ENCODE measurements around the gene GDPD3. TPM values are rescaled to one million over a fixed set of nuclear protein-coding genes. Genes with fewer than 3 reads are reported as not detected.
A peak's percentile ranks its signal among the peaks of the same experiment; 100 is the strongest.

GDPD3 gene
- total RNA-seq, 1 donor from 2014 or later: 7.7 TPM

- peaks cover 42% of the 10 kb centered on the region for H3K4me1 Mint-ChIP-seq
- H3K27ac Mint-ChIP-seq (ENCODE audit: unreplicated experiment): peak overlapping the region; percentile 95
- peak; percentile 76 for DNase-seq (ENCODE audit: low read depth, low spot score)
- H3K4me3 Mint-ChIP-seq: peak overlapping the region; percentile 84
- H3K36me3 Mint-ChIP-seq (ENCODE audit: low read depth): peaks cover 6% of the 10 kb centered on the region
- peaks cover 2% of the 10 kb centered on the region for H3K27me3 Mint-ChIP-seq (ENCODE audit: low read depth)
- H3K9me3 Mint-ChIP-seq: no peaks in the 10 kb centered on the region
- TF ChIP-seq CTCF (conservative IDR thresholded peaks at IDR 0.05): peak; percentile 64
Measured at GRCh38 chr16:30092373-30093010, 20.8 kb downstream of the GDPD3 start.

- peaks cover 38% of the 10 kb centered on the region for H3K4me1 Mint-ChIP-seq
- peaks cover 7% of the 10 kb centered on the region for H3K36me3 Mint-ChIP-seq (ENCODE audit: low read depth)
- peak within 1 kb of the TSS; percentile 84 for H3K4me3 Mint-ChIP-seq
- peak; percentile 95 for DNase-seq (ENCODE audit: low read depth, low spot score)
- no peaks in the 10 kb centered on the region for H3K9me3 Mint-ChIP-seq
- H3K27ac Mint-ChIP-seq (ENCODE audit: unreplicated experiment): peak within 1 kb of the TSS; percentile 95
- H3K27me3 Mint-ChIP-seq (ENCODE audit: low read depth): peaks cover 2% of the 10 kb centered on the region
- TF ChIP-seq CTCF (conservative IDR thresholded peaks at IDR 0.05): peak; percentile 72
Measured at GRCh38 chr16:30091474-30092372, 21.6 kb downstream of the GDPD3 start, which contains the start of gene TBX6. Gene TBX6, minus strand, starts transcription at chr16:30091924. Its CDS starts 731 bp downstream, at chr16:30091193.

- H3K36me3 Mint-ChIP-seq (ENCODE audit: low read depth): peaks cover 7% of the 10 kb centered on the region
- TF ChIP-seq CTCF (conservative IDR thresholded peaks at IDR 0.05): no peak
- no peak for DNase-seq (ENCODE audit: low read depth, low spot score)
- no peaks in the 10 kb centered on the region for H3K9me3 Mint-ChIP-seq
- peak overlapping the region; percentile 77 for H3K4me3 Mint-ChIP-seq
- H3K27me3 Mint-ChIP-seq (ENCODE audit: low read depth): peaks cover 2% of the 10 kb centered on the region
- H3K27ac Mint-ChIP-seq (ENCODE audit: unreplicated experiment): no peak overlapping the region
- peaks cover 33% of the 10 kb centered on the region for H3K4me1 Mint-ChIP-seq
Measured at GRCh38 chr16:30090610-30091331, 22.6 kb downstream of the GDPD3 start.

GRCh38 chr16:30088832-30089624 is 24.3 kb downstream of the GDPD3 start:
- peaks cover 2% of the 10 kb centered on the region for H3K27me3 Mint-ChIP-seq (ENCODE audit: low read depth)
- no peak for TF ChIP-seq CTCF (conservative IDR thresholded peaks at IDR 0.05)
- peak overlapping the region; percentile 50 for H3K27ac Mint-ChIP-seq (ENCODE audit: unreplicated experiment)
- peak overlapping the region; percentile 31 for H3K4me3 Mint-ChIP-seq
- H3K36me3 Mint-ChIP-seq (ENCODE audit: low read depth): peaks cover 7% of the 10 kb centered on the region
- DNase-seq (ENCODE audit: low read depth, low spot score): no peak
- peaks cover 22% of the 10 kb centered on the region for H3K4me1 Mint-ChIP-seq
- H3K9me3 Mint-ChIP-seq: no peaks in the 10 kb centered on the region

Measured in neural crest cell (in vitro differentiated cells).